Esophagus (tissue), 2 donors: ENCODE results near the gene ARHGEF16. TPM values are rescaled to one million over a fixed set of nuclear protein-coding genes. Genes with fewer than 3 reads are reported as not detected.

Experiments
- H3K27ac ChIP-seq, 2 donors: one replicate each; pipeline ENCODE4 v1.5.1; 2013; ENCODE audit warnings: low read depth in 2 of 2, mild to moderate bottlenecking in 2 of 2, inconsistent platforms in 1 of 2, low read length in 1 of 2, moderate library complexity in 1 of 2
- H3K27me3 ChIP-seq, 2 donors: one replicate each; pipeline ENCODE4 v1.6.1; 2013; ENCODE audit warnings: low read length in 2 of 2, control low read depth in 1 of 2, mild to moderate bottlenecking in 1 of 2; ENCODE audit not compliant: insufficient read depth in 2 of 2, control insufficient read depth in 1 of 2
- H3K36me3 ChIP-seq, 2 donors: one replicate each; pipeline ENCODE4 v1.6.1; 2013; ENCODE audit warnings: low read length in 1 of 2; ENCODE audit not compliant: control insufficient read depth in 2 of 2, insufficient read depth in 2 of 2
- H3K4me1 ChIP-seq, 2 donors: one replicate each; pipeline ENCODE4 v1.6.1; 2013; ENCODE audit warnings: low read length in 1 of 2; ENCODE audit not compliant: control insufficient read depth in 2 of 2, insufficient read depth in 2 of 2
- H3K4me3 ChIP-seq, 2 donors: one replicate each; pipeline ENCODE4 v1.5.1; 2013; ENCODE audit warnings: low read length in 2 of 2, mild to moderate bottlenecking in 2 of 2, low read depth in 1 of 2, moderate library complexity in 1 of 2
- H3K9me3 ChIP-seq, 2 donors: one replicate each; pipeline ENCODE4 v1.6.1; 2013; ENCODE audit warnings: mild to moderate bottlenecking in 2 of 2, low read depth in 1 of 2, low read length in 1 of 2, moderate library complexity in 1 of 2; ENCODE audit not compliant: control insufficient read depth in 2 of 2, insufficient read depth in 1 of 2
- WGBS, 2 donors: extraction: QIAGEN DNeasy Blood & Tissue Kit; methylation state at CpG; one replicate each; pipeline ENCODE4 v1.1.7; 2013; 5-methylcytosine and 5-hydroxymethylcytosine counted together
- polyA plus RNA-seq, 2 donors: library from polyadenylated mRNA; stranded (reverse); fragments of 200-250 nt; gene quantifications; one replicate each; pipeline ENCODE4 v1.2.3, GENCODE V29; 2013
- donor health status: healthy with polysubstance abuse.
- donor health status: Bipolar disorder and iron deficiency.

The ARHGEF16 gene
- polyA plus RNA-seq, 2 donors: 14.2 to 20.6 TPM

- H3K36me3 ChIP-seq: no peaks in the 10 kb centered on the region
- peak overlapping the region; percentile 67 to 90 for H3K27ac ChIP-seq
- WGBS, 2 donors: 45 to 59% methylated on average over 23 of the region's 23 CpGs
- no peak overlapping the region for H3K4me3 ChIP-seq
- no peaks in the 10 kb centered on the region for H3K9me3 ChIP-seq
- H3K27me3 ChIP-seq: no peaks in the 10 kb centered on the region
- H3K4me1 ChIP-seq: peaks cover 19 to 68% of the 10 kb centered on the region in 2 donors
Observed at GRCh38 chr1:3459940-3460671, 5.6 kb downstream of the ARHGEF16 start.

- peaks cover 20 to 66% of the 10 kb centered on the region in 2 donors for H3K4me1 ChIP-seq
- H3K9me3 ChIP-seq: no peaks in the 10 kb centered on the region
- peak overlapping the region; percentile 67 to 90 for H3K27ac ChIP-seq
- no peaks in the 10 kb centered on the region for H3K27me3 ChIP-seq
- H3K4me3 ChIP-seq: no peak overlapping the region
- H3K36me3 ChIP-seq: no peaks in the 10 kb centered on the region
- 47 to 51% methylated on average over 14 of the region's 14 CpGs for WGBS, 2 donors
Observed at GRCh38 chr1:3460672-3461131, 6.2 kb downstream of the ARHGEF16 start.

GRCh38 chr1:3461238-3461933 is 6.9 kb downstream of the ARHGEF16 start:
- H3K9me3 ChIP-seq: no peaks in the 10 kb centered on the region
- H3K27me3 ChIP-seq: no peaks in the 10 kb centered on the region
- WGBS, 2 donors: 84 to 91% methylated on average over 30 of the region's 30 CpGs
- H3K36me3 ChIP-seq: no peaks in the 10 kb centered on the region
- H3K27ac ChIP-seq: no peak overlapping the region
- peaks cover 17 to 71% of the 10 kb centered on the region in 2 donors for H3K4me1 ChIP-seq
- H3K4me3 ChIP-seq: no peak overlapping the region

DNA sequence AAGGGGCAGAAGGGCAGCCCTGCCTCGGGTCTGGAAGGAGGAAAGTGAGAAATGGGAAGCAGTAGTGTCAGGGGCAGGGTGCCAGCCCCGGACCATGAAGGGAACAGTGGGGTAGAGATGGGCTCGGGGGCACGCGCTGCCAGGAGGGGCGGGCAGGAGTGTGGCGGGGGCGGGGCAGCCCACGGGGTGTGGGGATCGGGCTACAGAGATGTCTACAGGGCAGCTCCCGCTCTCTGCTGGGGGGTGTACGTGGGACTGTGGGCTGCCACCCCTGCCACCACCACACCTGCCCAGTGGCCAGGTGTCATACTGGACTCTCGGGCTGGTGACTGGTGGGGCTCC is 7.4 kb downstream of the ARHGEF16 start:
- Histone ChIP-seq H3K9me3 (no peaks in the 10 kb centered on the region), H3K27ac (no peak overlapping the region), H3K27me3 (no peaks in the 10 kb centered on the region), H3K4me3 (no peak overlapping the region), H3K36me3 (no peaks in the 10 kb centered on the region), H3K4me1 (peaks cover 16 to 75% of the 10 kb centered on the region in 2 donors)
- WGBS, 2 donors: 71 to 80% methylated on average over 9 to 13 of the region's 13 CpGs

DNA sequence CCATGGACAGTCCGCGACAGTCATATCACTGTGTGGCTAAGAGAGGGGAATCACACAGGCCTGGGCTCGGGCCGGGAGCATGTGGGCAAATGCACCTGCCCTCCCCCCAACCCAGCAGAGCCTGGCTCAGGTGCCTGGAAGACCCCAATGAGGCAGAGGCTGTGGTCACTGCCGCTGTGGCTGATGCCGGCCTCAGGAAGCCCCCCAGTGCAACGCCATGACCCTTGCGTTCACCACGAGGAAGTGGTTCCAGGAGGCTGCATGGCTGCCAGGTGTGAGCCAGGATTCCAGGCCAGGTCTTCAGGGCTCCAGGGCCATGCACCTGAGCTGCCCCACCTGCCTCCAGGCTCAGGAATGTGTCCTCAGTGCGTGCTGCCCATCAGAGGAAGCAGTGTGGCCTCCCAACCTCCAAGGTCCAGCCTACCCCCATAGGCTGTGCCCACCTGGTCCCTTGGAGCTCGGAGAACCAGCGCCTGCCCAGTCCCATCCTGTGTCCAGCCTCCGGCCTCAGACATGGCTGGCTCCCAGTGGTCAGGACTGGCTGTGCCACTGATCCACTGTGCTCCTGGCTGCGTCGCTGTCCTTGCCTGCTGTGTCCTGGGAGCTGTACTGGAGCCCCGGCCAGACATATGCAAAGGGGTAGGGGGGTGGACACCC is 8.0 kb downstream of the ARHGEF16 start:
- WGBS, 2 donors: 82 to 90% methylated on average over 16 of the region's 16 CpGs
- H3K4me1 ChIP-seq: peaks cover 14 to 73% of the 10 kb centered on the region in 2 donors
- no peaks in the 10 kb centered on the region for H3K36me3 ChIP-seq

DNA sequence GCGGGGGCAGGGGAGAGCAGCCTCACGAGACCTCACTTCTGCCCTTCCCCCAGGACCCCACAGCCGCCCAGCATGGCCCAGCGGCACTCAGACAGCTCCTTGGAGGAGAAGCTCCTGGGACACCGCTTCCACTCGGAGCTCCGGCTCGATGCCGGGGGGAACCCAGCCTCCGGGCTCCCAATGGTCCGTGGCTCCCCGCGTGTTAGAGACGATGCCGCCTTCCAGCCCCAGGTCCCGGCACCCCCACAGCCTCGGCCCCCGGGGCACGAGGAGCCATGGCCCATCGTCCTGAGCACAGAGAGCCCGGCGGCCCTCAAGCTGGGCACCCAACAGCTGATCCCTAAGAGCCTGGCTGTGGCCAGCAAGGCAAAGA is 8.5 kb downstream of the ARHGEF16 start:
- no peak overlapping the region for H3K4me3 ChIP-seq
- no peaks in the 10 kb centered on the region for H3K36me3 ChIP-seq
- H3K27me3 ChIP-seq: no peaks in the 10 kb centered on the region
- peaks cover 14 to 73% of the 10 kb centered on the region in 2 donors for H3K4me1 ChIP-seq
- 89 to 95% methylated on average over 22 of the region's 22 CpGs for WGBS, 2 donors
- no peaks in the 10 kb centered on the region for H3K9me3 ChIP-seq
- H3K27ac ChIP-seq: no peak overlapping the region

More for the DNA sequence above, 8.0 kb downstream of the ARHGEF16 start:
- Histone ChIP-seq H3K9me3 (no peaks in the 10 kb centered on the region), H3K4me3 (no peak overlapping the region), H3K27ac (no peak overlapping the region), H3K27me3 (no peaks in the 10 kb centered on the region)

DNA sequence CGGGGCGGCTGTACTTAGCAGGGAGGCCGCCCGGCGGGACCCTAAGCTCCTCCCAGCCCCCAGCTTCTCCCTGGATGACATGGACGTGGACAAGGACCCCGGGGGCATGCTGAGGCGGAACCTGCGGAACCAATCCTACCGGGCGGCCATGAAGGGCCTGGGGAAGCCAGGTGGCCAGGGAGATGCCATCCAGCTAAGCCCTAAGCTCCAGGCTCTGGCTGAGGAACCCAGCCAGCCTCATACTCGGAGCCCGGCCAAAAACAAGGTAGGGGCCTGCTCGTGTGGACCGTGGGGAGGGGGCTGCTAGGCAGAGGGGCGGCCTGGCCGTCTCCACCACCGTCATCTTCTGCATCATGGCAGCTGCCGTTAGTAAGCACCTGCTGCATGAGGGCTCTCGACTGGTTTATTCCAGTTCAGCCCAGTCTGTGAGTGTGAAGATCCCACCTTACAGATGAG is 9.0 kb downstream of the ARHGEF16 start:
- no peaks in the 10 kb centered on the region for H3K27me3 ChIP-seq
- H3K36me3 ChIP-seq: no peaks in the 10 kb centered on the region
- peaks cover 9 to 73% of the 10 kb centered on the region in 2 donors for H3K4me1 ChIP-seq
- 69 to 88% methylated on average over 20 of the region's 20 CpGs for WGBS, 2 donors
- no peak overlapping the region for H3K4me3 ChIP-seq
- no peaks in the 10 kb centered on the region for H3K9me3 ChIP-seq
- H3K27ac ChIP-seq: no peak overlapping the region

- no peak overlapping the region for H3K27ac ChIP-seq
- no peaks in the 10 kb centered on the region for H3K9me3 ChIP-seq
- peaks cover 0 to 4% of the 10 kb centered on the region in 2 donors for H3K36me3 ChIP-seq
- H3K27me3 ChIP-seq: no peaks in the 10 kb centered on the region
- H3K4me3 ChIP-seq: no peak overlapping the region
- WGBS, 2 donors: 66 to 78% methylated on average over 21 of the region's 21 CpGs
- peaks cover 9 to 71% of the 10 kb centered on the region in 2 donors for H3K4me1 ChIP-seq
Observed at GRCh38 chr1:3463891-3464648, 9.6 kb downstream of the ARHGEF16 start.

GRCh38 chr1:3464649-3465025 is 10.2 kb downstream of the ARHGEF16 start:
- WGBS, 2 donors: 58 to 74% methylated on average over 10 to 11 of the region's 11 CpGs
- H3K36me3 ChIP-seq: peaks cover 0 to 9% of the 10 kb centered on the region in 2 donors
- H3K9me3 ChIP-seq: no peaks in the 10 kb centered on the region
- H3K27me3 ChIP-seq: no peaks in the 10 kb centered on the region
- H3K27ac ChIP-seq: no peak overlapping the region
- H3K4me1 ChIP-seq: peaks cover 9 to 65% of the 10 kb centered on the region in 2 donors
- H3K4me3 ChIP-seq: no peak overlapping the region
